Esophagus muscularis mucosa (tissue), 4 donors: Measurements from ENCODE around the gene ATP5PD. TPM values are rescaled to one million over a fixed set of nuclear protein-coding genes. Genes with fewer than 3 reads are reported as not detected.
"Not testable (repeated sequence)": the region's sequence is repeated elsewhere in the genome, so short reads cannot be mapped to it uniquely, and the experiment has no call there.

Source experiments
- DNase-seq: peaks from one replicate; pipeline ENCODE4 v3.0.0-alpha.2; 2017; ENCODE audit errors: extremely low spot score
- H3K27ac ChIP-seq, 4 donors: fragments of 200-600 bp; sonication (generic); replicated peaks in 1 of 4; 1 replicate in 3 of 4; 2 replicates in 1 of 4; pipeline ENCODE4 v1.5.1; 2016 to 2019; ENCODE audit warnings: mild to moderate bottlenecking in 1 of 4
- H3K27me3 ChIP-seq, 4 donors: fragments of 200-600 bp; sonication (generic); one replicate each; pipeline versions ENCODE4 v1.5.1 to v1.6.0; 2016 to 2019
- H3K36me3 ChIP-seq, 4 donors: fragments of 200-600 bp; sonication (generic); one replicate each; pipeline ENCODE4 v1.5.1; 2016 to 2019
- H3K4me1 ChIP-seq, 4 donors: fragments of 200-600 bp; sonication (generic); one replicate each; pipeline ENCODE4 v1.5.1; 2016 to 2019
- H3K4me3 ChIP-seq, 4 donors: fragments of 200-600 bp; sonication (generic); 1 replicate in 2 of 4; 2 replicates in 2 of 4; pipeline ENCODE4 v1.5.1; 2016 to 2019; ENCODE audit warnings: mild to moderate bottlenecking in 4 of 4, moderate library complexity in 1 of 4
- H3K9me3 ChIP-seq, 4 donors: fragments of 200-600 bp; sonication (generic); 1 replicate in 3 of 4; 2 replicates in 1 of 4; pipeline ENCODE4 v1.5.1; 2016 to 2019
- EP300 ChIP-seq: sonication (generic); formaldehyde crosslinking; IDR thresholded peaks from one replicate; pipeline ENCODE4 v1.6.1; 2017; ENCODE audit warnings: antibody characterized with exemption
- POLR2A ChIP-seq: fragments of 450-650 bp; IDR thresholded peaks from one replicate; pipeline ENCODE4 v1.6.1; 2017; ENCODE audit warnings: antibody characterized with exemption, moderate library complexity, mild to moderate bottlenecking, low read depth
- POLR2AphosphoS5 ChIP-seq, 2 donors: sonication (generic); formaldehyde crosslinking; IDR thresholded peaks; one replicate each; pipeline ENCODE4 v1.6.1; 2017; ENCODE audit warnings: antibody characterized with exemption in 2 of 2
- WGBS: methylation state at CpG from one replicate; pipeline ENCODE4 v1.1.5; 2018; 5-methylcytosine and 5-hydroxymethylcytosine counted together
- intact Hi-C: fragments of 100-400 bp; cut with DNase I; formaldehyde crosslinking; loops from one replicate; pipeline ENCODE4 v1.15.1; 2023
- total RNA-seq, 4 donors: library from RNA; depleted of rRNA; stranded (reverse); fragments of >200 nt; gene quantifications; one replicate each; pipeline versions ENCODE4 v1.1.0 to v1.2.1, GENCODE V29; 2016
- TF ChIP-seq, protein P1 (sequence below), 3 experiments: fragments of 200-600 bp in 2 of 3; fragments of 450-650 bp in 1 of 3; sonication (generic) in 2 of 3; IDR thresholded peaks; one replicate each; pipeline ENCODE4 v1.5.1; 2017 to 2019; ENCODE audit warnings: antibody characterized with exemption in 3 of 3, mild to moderate bottlenecking in 2 of 3, moderate library complexity in 1 of 3

Gene ATP5PD
- total RNA-seq, 4 donors from 2014 or later, result 202 to 388 (median 256) TPM

GRCh38 chr17:75077072-75077495 lies 30.3 kb upstream of the ATP5PD start:
- Histone ChIP-seq H3K27ac (peak overlapping the region; percentile 85 to 88 (median 86)), H3K4me1 (peaks cover 17 to 45% (median 21%) of the 10 kb centered on the region in 4 donors), H3K9me3 (no peaks in the 10 kb centered on the region), H3K27me3 (no peaks in the 10 kb centered on the region), H3K36me3 (no peaks in the 10 kb centered on the region), H3K4me3 (peak overlapping the region; percentile 57 to 63 (median 58))
- no CpG with 5 or more reads among the region's 30 CpGs for WGBS
- intact Hi-C loops, result no loop called here
- no peak for DNase-seq
- no peak for TF ChIP-seq POLR2A
- TF ChIP-seq POLR2AphosphoS5 (IDR thresholded peaks at IDR 0.05), result no peak
- TF ChIP-seq, protein P1, sequence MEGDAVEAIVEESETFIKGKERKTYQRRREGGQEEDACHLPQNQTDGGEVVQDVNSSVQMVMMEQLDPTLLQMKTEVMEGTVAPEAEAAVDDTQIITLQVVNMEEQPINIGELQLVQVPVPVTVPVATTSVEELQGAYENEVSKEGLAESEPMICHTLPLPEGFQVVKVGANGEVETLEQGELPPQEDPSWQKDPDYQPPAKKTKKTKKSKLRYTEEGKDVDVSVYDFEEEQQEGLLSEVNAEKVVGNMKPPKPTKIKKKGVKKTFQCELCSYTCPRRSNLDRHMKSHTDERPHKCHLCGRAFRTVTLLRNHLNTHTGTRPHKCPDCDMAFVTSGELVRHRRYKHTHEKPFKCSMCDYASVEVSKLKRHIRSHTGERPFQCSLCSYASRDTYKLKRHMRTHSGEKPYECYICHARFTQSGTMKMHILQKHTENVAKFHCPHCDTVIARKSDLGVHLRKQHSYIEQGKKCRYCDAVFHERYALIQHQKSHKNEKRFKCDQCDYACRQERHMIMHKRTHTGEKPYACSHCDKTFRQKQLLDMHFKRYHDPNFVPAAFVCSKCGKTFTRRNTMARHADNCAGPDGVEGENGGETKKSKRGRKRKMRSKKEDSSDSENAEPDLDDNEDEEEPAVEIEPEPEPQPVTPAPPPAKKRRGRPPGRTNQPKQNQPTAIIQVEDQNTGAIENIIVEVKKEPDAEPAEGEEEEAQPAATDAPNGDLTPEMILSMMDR (IDR thresholded peaks at IDR 0.05), result no peak
- TF ChIP-seq EP300, result no peak

- 63% methylated on average over 4 of the region's 4 CpGs for WGBS
- H3K27me3 ChIP-seq, result no peaks in the 10 kb centered on the region
- H3K36me3 ChIP-seq, result no peaks in the 10 kb centered on the region
- H3K4me3 ChIP-seq, result no peak overlapping the region
- DNase-seq, result no peak
- peaks cover 17 to 45% (median 21%) of the 10 kb centered on the region in 4 donors for H3K4me1 ChIP-seq
- H3K27ac ChIP-seq, result peak overlapping the region in 2 of 4 donors; percentile 21 to 88
- H3K9me3 ChIP-seq, result no peaks in the 10 kb centered on the region
- intact Hi-C loops, result no loop called here
- TF ChIP-seq EP300 (no peak), POLR2A (no peak), POLR2AphosphoS5 (IDR thresholded peaks at IDR 0.05) (no peak)
- TF ChIP-seq, protein P1 (IDR thresholded peaks at IDR 0.05), result no peak
These were observed 29.0 kb upstream of the ATP5PD start for GRCh38 chr17:75075597-75076336.

GRCh38 chr17:75074532-75074931 lies 27.8 kb upstream of the ATP5PD start:
- intact Hi-C loops, result no loop called here
- H3K27ac ChIP-seq, result no peak overlapping the region
- WGBS, result 90% methylated on average over 2 of the region's 14 CpGs

DNA sequence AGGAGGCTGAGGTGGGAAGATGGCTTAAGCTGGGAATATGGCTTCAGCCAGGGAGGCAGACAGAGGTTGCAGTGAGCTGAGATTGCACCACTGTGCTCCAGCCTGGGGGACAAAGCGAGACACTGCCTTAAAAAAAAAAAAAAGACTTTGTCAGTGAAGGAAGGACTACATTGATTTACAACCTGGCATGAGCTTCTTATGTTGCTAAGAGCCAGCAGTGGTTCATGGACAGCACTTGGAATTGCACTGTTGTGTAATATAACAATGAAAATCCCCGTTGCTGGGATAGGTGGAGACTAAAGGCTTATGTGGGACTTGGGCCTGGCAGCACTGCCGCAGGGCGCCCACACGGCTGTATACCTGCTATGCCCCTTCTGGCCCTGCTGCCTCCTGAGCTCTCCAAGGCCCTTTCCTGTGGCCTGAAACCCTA lies 26.9 kb upstream of the ATP5PD start:
- H3K36me3 ChIP-seq, result no peaks in the 10 kb centered on the region
- H3K4me3 ChIP-seq, result no peak overlapping the region
- TF ChIP-seq, protein P1 (IDR thresholded peaks at IDR 0.05), result no peak
- TF ChIP-seq POLR2AphosphoS5 (IDR thresholded peaks at IDR 0.05), result no peak
- no peak for TF ChIP-seq POLR2A
- no peak for TF ChIP-seq EP300
- intact Hi-C loops, result no loop called here
- no peak for DNase-seq
- 69% methylated on average over 5 of the region's 5 CpGs for WGBS
- peak overlapping the region in 1 of 4 donors; percentile 39 for H3K27ac ChIP-seq
- no peaks in the 10 kb centered on the region for H3K27me3 ChIP-seq
- H3K9me3 ChIP-seq, result no peaks in the 10 kb centered on the region
- H3K4me1 ChIP-seq, result peaks cover 13 to 32% (median 21%) of the 10 kb centered on the region in 4 donors

More at GRCh38 chr17:75074532-75074931, 27.8 kb upstream of the ATP5PD start:
- Histone ChIP-seq H3K9me3 (no peaks in the 10 kb centered on the region), H3K36me3 (no peaks in the 10 kb centered on the region), H3K4me1 (peaks cover 14 to 41% (median 21%) of the 10 kb centered on the region in 4 donors), H3K27me3 (no peaks in the 10 kb centered on the region), H3K4me3 (no peak overlapping the region)
- no peak for DNase-seq
- no peak for TF ChIP-seq POLR2AphosphoS5 (IDR thresholded peaks at IDR 0.05)
- no peak for TF ChIP-seq POLR2A
- TF ChIP-seq EP300, result no peak
- TF ChIP-seq, protein P1 (IDR thresholded peaks at IDR 0.05), result no peak

DNA sequence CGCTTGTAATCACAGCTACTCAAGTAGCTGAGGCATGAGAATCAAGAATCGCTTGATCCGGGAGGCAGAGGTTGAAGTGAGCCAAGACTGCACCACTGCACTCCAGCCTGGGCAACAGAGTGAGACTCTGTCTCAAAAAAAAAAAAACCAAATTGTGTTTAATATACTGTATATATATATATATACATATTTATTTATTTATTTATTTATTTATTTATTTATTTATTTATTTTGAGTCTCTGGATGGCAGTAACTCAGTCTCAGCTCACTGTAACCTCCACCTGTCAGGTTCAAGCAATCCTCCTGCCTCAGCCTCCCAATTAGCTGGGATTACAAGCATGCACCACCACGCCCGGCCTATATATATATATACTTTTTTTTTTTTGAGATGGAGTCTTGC lies 26.1 kb upstream of the ATP5PD start:
- H3K4me3 ChIP-seq, H3K27ac ChIP-seq, H3K36me3 ChIP-seq, H3K9me3 ChIP-seq, DNase-seq, H3K27me3 ChIP-seq, intact Hi-C loops: not testable (repeated sequence)
- 100% methylated on average over 5 of the region's 5 CpGs for WGBS
- H3K4me1 ChIP-seq, result peaks cover 9 to 25% (median 16%) of the 10 kb centered on the region in 4 donors

DNA sequence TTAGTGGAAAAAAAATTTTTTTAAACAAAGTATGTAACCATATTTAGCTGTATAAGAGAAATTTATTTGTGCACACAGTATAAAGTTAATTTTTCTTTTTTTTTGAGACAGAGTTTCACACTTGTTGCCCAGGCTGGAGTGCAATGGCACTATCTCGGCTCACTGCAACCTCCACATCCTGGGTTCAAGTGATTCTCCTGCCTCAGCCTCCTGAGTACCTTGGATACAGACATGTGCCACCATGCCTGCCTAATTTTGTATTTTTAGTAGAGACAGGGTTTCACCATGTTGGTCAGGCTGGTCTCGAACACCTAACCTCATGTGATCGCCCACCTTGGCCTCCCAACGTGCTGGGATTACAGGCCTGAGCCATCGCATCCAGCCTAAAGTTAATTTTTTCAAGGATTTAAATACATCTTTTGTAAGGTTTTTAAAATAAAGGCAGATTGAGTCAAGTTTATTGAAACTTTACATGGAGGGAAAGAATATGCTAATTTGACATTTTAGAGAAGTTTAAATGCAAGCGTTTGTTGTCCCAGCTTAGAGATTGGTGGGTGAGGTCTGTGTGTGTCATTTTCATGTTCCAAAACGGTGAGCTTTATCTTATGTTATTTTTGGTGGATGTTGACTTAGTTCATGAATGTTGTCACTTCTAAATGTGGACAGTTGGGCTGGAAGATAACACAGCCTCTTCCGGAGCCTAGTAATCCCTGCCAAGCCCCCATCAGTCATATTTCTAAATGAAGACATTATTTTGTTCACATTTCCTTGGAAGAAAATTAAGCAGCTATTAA lies 24.9 kb upstream of the ATP5PD start:
- DNase-seq, H3K36me3 ChIP-seq, H3K27ac ChIP-seq, H3K27me3 ChIP-seq, H3K4me3 ChIP-seq, H3K9me3 ChIP-seq, intact Hi-C loops: not testable (repeated sequence)
- WGBS, result 87% methylated on average over 8 of the region's 8 CpGs
- peaks cover 0 to 12% (median 3%) of the 10 kb centered on the region in 4 donors for H3K4me1 ChIP-seq
